DND-41 (cell line): ENCODE measurements around the gene FKBP8.

ENCODE experiments used
- ATAC-seq: fragments of 200-7000 bp; cut with Tn5 transposase; 3 replicates; pipeline ENCODE4 v1.9.1; 2021; ENCODE audit warnings: low read depth; ENCODE audit not compliant: insufficient read depth
- DNase-seq: peaks from one replicate; pipeline ENCODE4 v3.0.0-alpha.2; 2020
- H2AFZ ChIP-seq: 2 replicates; pipeline ENCODE4 v1.6.0; 2012; ENCODE audit warnings: low read depth, low read length
- H3K27ac ChIP-seq: 2 replicates; pipeline ENCODE4 v1.5.1; 2012; ENCODE audit warnings: low read length, inconsistent platforms
- H3K27me3 ChIP-seq: fragments of 200-600 bp; sonication (generic); 2 replicates; pipeline ENCODE4 v1.6.0; 2012; ENCODE audit warnings: low read length, mild to moderate bottlenecking, inconsistent platforms; ENCODE audit not compliant: insufficient read depth, poor library complexity
- H3K36me3 ChIP-seq: 2 replicates; pipeline ENCODE4 v1.5.1; 2012; ENCODE audit warnings: low read length, inconsistent platforms; ENCODE audit not compliant: insufficient read depth
- H3K4me1 ChIP-seq: 2 replicates; pipeline ENCODE4 v1.5.1; 2012; ENCODE audit warnings: mild to moderate bottlenecking, low read length; ENCODE audit not compliant: insufficient read depth
- H3K4me2 ChIP-seq: 2 replicates; pipeline ENCODE4 v1.6.0; 2012; ENCODE audit warnings: mild to moderate bottlenecking, moderate library complexity, low read length, inconsistent platforms; ENCODE audit not compliant: insufficient read depth
- H3K4me3 ChIP-seq, 2 experiments: fragments of 200-600 bp in 1 of 2; shearing (Covaris generic) in 1 of 2; 2 replicates each; pipeline ENCODE4 v1.5.1; 2012 to 2016; ENCODE audit warnings: inconsistent platforms in 2 of 2, low read length in 2 of 2, mild to moderate bottlenecking in 2 of 2, low read depth in 1 of 2, moderate library complexity in 1 of 2
- H3K79me2 ChIP-seq: 2 replicates; pipeline ENCODE4 v1.6.0; 2012; ENCODE audit warnings: low read length, inconsistent platforms; ENCODE audit not compliant: insufficient read depth
- H3K9ac ChIP-seq: 2 replicates; pipeline ENCODE4 v1.6.0; 2012; ENCODE audit warnings: low read depth, mild to moderate bottlenecking, inconsistent platforms, low read length, moderate library complexity
- H3K9me3 ChIP-seq: 2 replicates; pipeline ENCODE4 v1.5.1; 2012; ENCODE audit warnings: low read length, moderate library complexity, mild to moderate bottlenecking, inconsistent platforms; ENCODE audit not compliant: insufficient read depth, severe bottlenecking
- H4K20me1 ChIP-seq: 2 replicates; pipeline ENCODE4 v1.6.0; 2012; ENCODE audit warnings: low read length; ENCODE audit not compliant: insufficient read depth
- EZH2 ChIP-seq: IDR thresholded peaks from 3 replicates; pipeline ENCODE4 v1.6.1; 2012; ENCODE audit warnings: borderline replicate concordance, low read depth, mild to moderate bottlenecking, moderate library complexity, low read length, inconsistent platforms; ENCODE audit not compliant: severe bottlenecking
- TF ChIP-seq, protein P1 (sequence below): IDR thresholded peaks from 2 replicates; pipeline ENCODE4 v1.5.1; 2012; ENCODE audit warnings: borderline replicate concordance, low read length, moderate library complexity, mild to moderate bottlenecking; ENCODE audit not compliant: poor library complexity, severe bottlenecking; ENCODE audit errors: extremely low read depth

FKBP8 gene

DNA sequence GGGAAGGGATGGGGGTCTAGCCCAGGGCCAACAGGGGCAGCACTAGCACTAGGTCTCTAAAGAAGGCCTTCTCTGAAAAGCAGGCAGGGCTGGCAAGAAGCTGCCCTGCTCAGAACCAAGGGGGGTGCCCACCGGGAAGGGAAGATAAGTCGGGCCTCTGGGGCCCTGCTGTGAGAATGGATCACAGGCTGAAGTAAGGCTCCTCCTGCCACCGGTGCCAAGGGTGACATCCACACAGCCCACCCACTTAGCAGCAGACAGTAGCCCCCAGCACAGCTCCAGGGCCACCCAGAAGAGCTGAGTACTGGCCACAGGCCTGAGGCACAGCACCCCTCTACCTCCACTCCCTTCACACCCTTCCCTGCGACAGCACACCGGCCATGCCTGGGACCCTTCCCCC lies 27.4 kb downstream of the FKBP8 start:
- Histone ChIP-seq H3K9me3 (no peaks in the 10 kb centered on the region), H3K36me3 (no peaks in the 10 kb centered on the region), H3K4me1 (peaks cover 16% of the 10 kb centered on the region), H3K79me2 (peaks cover 92% of the 10 kb centered on the region), H3K27ac (no peak overlapping the region; the same call in none of the 2 replicates), H3K4me2 (no peak overlapping the region), H3K4me3 (no peak overlapping the region), H4K20me1 (peaks cover 55% of the 10 kb centered on the region), H3K9ac (no peak overlapping the region), H2AFZ (no peak overlapping the region), H3K27me3 (no peaks in the 10 kb centered on the region)
- DNase-seq (no peak), ATAC-seq (no peak)
- TF ChIP-seq, protein P1, sequence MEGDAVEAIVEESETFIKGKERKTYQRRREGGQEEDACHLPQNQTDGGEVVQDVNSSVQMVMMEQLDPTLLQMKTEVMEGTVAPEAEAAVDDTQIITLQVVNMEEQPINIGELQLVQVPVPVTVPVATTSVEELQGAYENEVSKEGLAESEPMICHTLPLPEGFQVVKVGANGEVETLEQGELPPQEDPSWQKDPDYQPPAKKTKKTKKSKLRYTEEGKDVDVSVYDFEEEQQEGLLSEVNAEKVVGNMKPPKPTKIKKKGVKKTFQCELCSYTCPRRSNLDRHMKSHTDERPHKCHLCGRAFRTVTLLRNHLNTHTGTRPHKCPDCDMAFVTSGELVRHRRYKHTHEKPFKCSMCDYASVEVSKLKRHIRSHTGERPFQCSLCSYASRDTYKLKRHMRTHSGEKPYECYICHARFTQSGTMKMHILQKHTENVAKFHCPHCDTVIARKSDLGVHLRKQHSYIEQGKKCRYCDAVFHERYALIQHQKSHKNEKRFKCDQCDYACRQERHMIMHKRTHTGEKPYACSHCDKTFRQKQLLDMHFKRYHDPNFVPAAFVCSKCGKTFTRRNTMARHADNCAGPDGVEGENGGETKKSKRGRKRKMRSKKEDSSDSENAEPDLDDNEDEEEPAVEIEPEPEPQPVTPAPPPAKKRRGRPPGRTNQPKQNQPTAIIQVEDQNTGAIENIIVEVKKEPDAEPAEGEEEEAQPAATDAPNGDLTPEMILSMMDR, result no peak
- TF ChIP-seq EZH2, result no peak

DNA sequence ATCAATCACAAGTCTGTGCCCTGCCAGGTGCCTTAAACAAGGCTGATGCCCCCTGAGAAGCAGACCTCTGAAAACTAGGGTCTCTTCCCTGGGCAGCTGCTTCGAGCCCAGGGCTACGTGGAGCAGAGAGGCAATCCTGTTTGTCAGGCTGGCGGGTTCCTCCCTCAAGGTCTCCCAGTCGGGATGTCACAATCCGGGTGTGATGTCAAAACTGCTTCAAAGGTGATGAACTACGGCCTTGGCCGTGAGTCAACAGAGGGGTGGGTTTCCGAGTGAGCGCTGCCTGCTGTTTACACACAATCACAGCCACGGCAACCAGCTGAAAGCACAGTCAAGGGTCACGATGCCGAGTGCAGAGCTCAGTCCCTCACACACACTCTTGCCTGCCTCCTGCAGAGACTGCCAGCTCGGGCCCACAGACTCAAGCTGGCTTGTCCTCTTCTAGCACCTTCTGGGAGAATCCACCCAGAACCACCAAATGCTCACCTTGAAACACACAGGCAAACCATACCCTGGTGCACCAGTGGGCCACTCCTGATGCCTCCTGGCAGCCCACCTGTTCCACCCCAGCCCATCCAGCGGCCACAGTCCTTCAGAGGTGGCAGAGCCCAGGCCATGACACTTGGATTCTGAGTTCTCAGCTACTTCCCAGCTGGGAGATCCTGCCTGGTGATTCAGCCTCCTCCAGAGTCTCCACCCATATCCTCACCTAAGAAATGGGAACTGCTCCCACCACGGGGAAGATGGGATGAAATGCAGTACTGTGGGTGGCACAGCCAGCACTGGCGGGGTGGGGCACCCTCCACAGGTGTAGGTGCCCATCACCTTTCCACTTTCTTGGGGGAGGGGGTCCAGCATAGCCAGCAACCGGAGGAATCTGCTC lies 28.3 kb downstream of the FKBP8 start:
- H3K4me2 ChIP-seq, result no peak overlapping the region
- ATAC-seq, result no peak; the same call in 2 of the 3 replicates
- no peak overlapping the region for H3K9ac ChIP-seq

DNA sequence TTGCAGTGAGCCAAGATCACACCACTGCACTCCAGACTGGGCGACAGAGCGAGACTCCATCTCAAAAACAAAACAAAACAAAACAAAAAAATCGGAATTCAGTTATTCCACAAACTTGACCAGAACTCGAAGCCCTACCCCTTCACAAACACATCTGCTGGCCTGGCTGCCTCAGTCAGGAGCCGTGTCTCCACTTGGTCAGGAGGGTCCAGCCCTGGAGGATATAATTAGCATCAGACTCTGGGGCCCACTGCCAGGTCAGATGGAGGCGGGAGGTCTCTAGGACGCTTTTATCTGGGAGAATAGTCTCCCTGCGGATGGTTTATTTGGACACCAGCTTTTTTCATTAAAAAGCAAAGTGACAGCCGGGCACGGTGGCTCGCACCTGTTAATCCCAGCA lies 29.5 kb downstream of the FKBP8 start:
- DNase-seq (no peak), ATAC-seq (no peak)
- H3K9ac ChIP-seq, result no peak overlapping the region
- no peak overlapping the region for H2AFZ ChIP-seq
- H3K4me3 ChIP-seq, result no peak overlapping the region
- H4K20me1 ChIP-seq, result peaks cover 63% of the 10 kb centered on the region
- no peaks in the 10 kb centered on the region for H3K27me3 ChIP-seq
- no peak overlapping the region for H3K4me2 ChIP-seq
- H3K9me3 ChIP-seq, result no peaks in the 10 kb centered on the region
- no peaks in the 10 kb centered on the region for H3K36me3 ChIP-seq
- TF ChIP-seq EZH2, result no peak
- TF ChIP-seq, protein P1, result no peak
- peaks cover 90% of the 10 kb centered on the region for H3K79me2 ChIP-seq
- no peak overlapping the region for H3K27ac ChIP-seq
- no peaks in the 10 kb centered on the region for H3K4me1 ChIP-seq

More for the DNA sequence above, 28.3 kb downstream of the FKBP8 start:
- peaks cover 56% of the 10 kb centered on the region for H4K20me1 ChIP-seq
- no peaks in the 10 kb centered on the region for H3K36me3 ChIP-seq
- H3K9me3 ChIP-seq, result no peaks in the 10 kb centered on the region
- H2AFZ ChIP-seq, result no peak overlapping the region
- no peak overlapping the region for H3K27ac ChIP-seq
- H3K27me3 ChIP-seq, result no peaks in the 10 kb centered on the region
- DNase-seq, result no peak
- peaks cover 8% of the 10 kb centered on the region for H3K4me1 ChIP-seq
- H3K79me2 ChIP-seq, result peaks cover 91% of the 10 kb centered on the region
- TF ChIP-seq, protein P1, result no peak
- no peak for TF ChIP-seq EZH2
- no peak overlapping the region for H3K4me3 ChIP-seq
